Hepatocyte (in vitro differentiated cells): ENCODE data around the gene TTC7B. TPM values are rescaled to one million over a fixed set of nuclear protein-coding genes. Genes with fewer than 3 reads are reported as not detected.

Experiments used
- DNase-seq: peaks from one replicate; pipeline ENCODE4 v3.0.0-alpha.2; 2016; ENCODE audit warnings: low spot score
- H2AFZ ChIP-seq: fragments of 200-600 bp; sonication (generic); 2 replicates; pipeline ENCODE4 v1.6.0; 2016; ENCODE audit warnings: antibody characterized with exemption, mild to moderate bottlenecking
- H3K27ac ChIP-seq: fragments of 200-600 bp; sonication (generic); 2 replicates; pipeline ENCODE4 v1.5.1; 2016; ENCODE audit warnings: mild to moderate bottlenecking
- H3K27me3 ChIP-seq: fragments of 200-600 bp; sonication (generic); 2 replicates; pipeline ENCODE4 v1.6.1; 2016
- H3K36me3 ChIP-seq: fragments of 200-600 bp; sonication (generic); replicated peaks from 2 replicates; pipeline ENCODE4 v1.5.1; 2016; ENCODE audit warnings: low read depth; ENCODE audit not compliant: insufficient read depth
- H3K4me1 ChIP-seq: fragments of 200-600 bp; sonication (generic); 2 replicates; pipeline ENCODE4 v1.5.1; 2016; ENCODE audit warnings: mild to moderate bottlenecking, moderate library complexity; ENCODE audit not compliant: insufficient read depth
- H3K4me2 ChIP-seq: fragments of 200-600 bp; sonication (generic); 2 replicates; pipeline ENCODE4 v1.6.0; 2016
- H3K4me3 ChIP-seq: fragments of 200-600 bp; sonication (generic); 2 replicates; pipeline ENCODE4 v1.5.1; 2016; ENCODE audit warnings: mild to moderate bottlenecking
- H3K79me2 ChIP-seq: fragments of 200-600 bp; sonication (generic); 2 replicates; pipeline ENCODE4 v1.6.0; 2017; ENCODE audit warnings: mild to moderate bottlenecking
- H3K9me2 ChIP-seq: fragments of 200-600 bp; sonication (generic); replicated peaks from 2 replicates; pipeline ENCODE4 v1.6.0; 2017; ENCODE audit warnings: mild to moderate bottlenecking; ENCODE audit not compliant: insufficient read depth
- H3K9me3 ChIP-seq: fragments of 200-600 bp; sonication (generic); 2 replicates; pipeline ENCODE4 v1.5.1; 2016; ENCODE audit warnings: low read depth, mild to moderate bottlenecking
- H4K20me1 ChIP-seq: fragments of 200-600 bp; sonication (generic); 2 replicates; pipeline ENCODE4 v1.6.0; 2016; ENCODE audit warnings: mild to moderate bottlenecking; ENCODE audit not compliant: insufficient read depth, poor library complexity, severe bottlenecking
- EZH2 ChIP-seq: fragments of 200-600 bp; sonication (generic); IDR thresholded peaks from 2 replicates; pipeline ENCODE4 v1.6.1; 2016; ENCODE audit warnings: antibody characterized with exemption, mild to moderate bottlenecking, borderline replicate concordance
- EZH2phosphoT487 ChIP-seq: fragments of 200-600 bp; sonication (generic); IDR thresholded peaks from one replicate; pipeline ENCODE4 v1.6.1; 2018; ENCODE audit warnings: antibody characterized with exemption, mild to moderate bottlenecking, low read depth, moderate library complexity; ENCODE audit not compliant: unreplicated experiment, severe bottlenecking
- WGBS: methylation state at CpG from one replicate; pipeline ENCODE4 v1.1.6; 2016; ENCODE audit warnings: low lambda C conversion rate; ENCODE audit errors: missing lambda C conversion rate; 5-methylcytosine and 5-hydroxymethylcytosine counted together
- polyA plus RNA-seq: library from polyadenylated mRNA; unstranded; fragments of >200 nt; fragmentation: Nextera tagmentation; extraction: Ambion mirVana; gene quantifications from 2 replicates; pipeline ENCODE4 v1.2.1, GENCODE V29; 2016
- total RNA-seq: library from RNA; depleted of rRNA; stranded (reverse); fragments of >200 nt; gene quantifications from 2 replicates; pipeline ENCODE4 v1.2.3, GENCODE V29; 2014
- TF ChIP-seq, protein P1 (sequence below): fragments of 200-600 bp; sonication (generic); IDR thresholded peaks from 2 replicates; pipeline ENCODE4 v1.5.1; 2016; ENCODE audit warnings: antibody characterized with exemption, mild to moderate bottlenecking; ENCODE audit not compliant: poor library complexity

Gene TTC7B
- total and polyA plus RNA-seq, 2 experiments from 2014 or later = 10.7 to 25.5 TPM

DNA sequence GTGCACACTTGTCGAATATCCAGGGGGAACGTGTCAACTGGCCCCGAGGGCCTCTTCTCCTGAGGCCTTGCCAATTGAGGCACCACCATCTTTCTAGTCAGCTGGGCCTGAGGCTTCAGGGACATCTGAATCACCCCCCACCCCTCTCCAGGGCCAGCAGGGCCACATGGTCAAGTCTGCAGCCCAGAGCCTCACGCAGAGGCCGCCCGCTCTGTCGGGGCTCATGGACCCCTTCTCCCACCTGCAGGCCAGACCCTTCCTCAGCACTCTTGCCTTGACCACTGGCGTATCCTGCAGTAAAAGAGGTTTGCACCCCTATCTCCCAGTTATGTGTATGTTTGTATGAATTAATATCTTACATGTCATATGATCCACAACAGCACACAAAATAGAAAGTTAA, 237.1 kb downstream of the TTC7B start:
- no peaks in the 10 kb centered on the region for H3K79me2 ChIP-seq
- TF ChIP-seq EZH2phosphoT487 (no peak), EZH2 (no peak)
- TF ChIP-seq, protein P1, sequence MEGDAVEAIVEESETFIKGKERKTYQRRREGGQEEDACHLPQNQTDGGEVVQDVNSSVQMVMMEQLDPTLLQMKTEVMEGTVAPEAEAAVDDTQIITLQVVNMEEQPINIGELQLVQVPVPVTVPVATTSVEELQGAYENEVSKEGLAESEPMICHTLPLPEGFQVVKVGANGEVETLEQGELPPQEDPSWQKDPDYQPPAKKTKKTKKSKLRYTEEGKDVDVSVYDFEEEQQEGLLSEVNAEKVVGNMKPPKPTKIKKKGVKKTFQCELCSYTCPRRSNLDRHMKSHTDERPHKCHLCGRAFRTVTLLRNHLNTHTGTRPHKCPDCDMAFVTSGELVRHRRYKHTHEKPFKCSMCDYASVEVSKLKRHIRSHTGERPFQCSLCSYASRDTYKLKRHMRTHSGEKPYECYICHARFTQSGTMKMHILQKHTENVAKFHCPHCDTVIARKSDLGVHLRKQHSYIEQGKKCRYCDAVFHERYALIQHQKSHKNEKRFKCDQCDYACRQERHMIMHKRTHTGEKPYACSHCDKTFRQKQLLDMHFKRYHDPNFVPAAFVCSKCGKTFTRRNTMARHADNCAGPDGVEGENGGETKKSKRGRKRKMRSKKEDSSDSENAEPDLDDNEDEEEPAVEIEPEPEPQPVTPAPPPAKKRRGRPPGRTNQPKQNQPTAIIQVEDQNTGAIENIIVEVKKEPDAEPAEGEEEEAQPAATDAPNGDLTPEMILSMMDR = no peak
- no peak overlapping the region for H3K4me3 ChIP-seq
- no peak for DNase-seq
- no peak overlapping the region for H2AFZ ChIP-seq
- no peaks in the 10 kb centered on the region for H4K20me1 ChIP-seq
- no peaks in the 10 kb centered on the region for H3K36me3 ChIP-seq
- no peaks in the 10 kb centered on the region for H3K4me1 ChIP-seq
- 94% methylated on average over 8 of the region's 8 CpGs for WGBS
- H3K4me2 ChIP-seq = no peak overlapping the region
- H3K9me3 ChIP-seq = no peaks in the 10 kb centered on the region
- no peaks in the 10 kb centered on the region for H3K27me3 ChIP-seq
- H3K9me2 ChIP-seq = no peaks in the 10 kb centered on the region
- no peak overlapping the region for H3K27ac ChIP-seq

DNA sequence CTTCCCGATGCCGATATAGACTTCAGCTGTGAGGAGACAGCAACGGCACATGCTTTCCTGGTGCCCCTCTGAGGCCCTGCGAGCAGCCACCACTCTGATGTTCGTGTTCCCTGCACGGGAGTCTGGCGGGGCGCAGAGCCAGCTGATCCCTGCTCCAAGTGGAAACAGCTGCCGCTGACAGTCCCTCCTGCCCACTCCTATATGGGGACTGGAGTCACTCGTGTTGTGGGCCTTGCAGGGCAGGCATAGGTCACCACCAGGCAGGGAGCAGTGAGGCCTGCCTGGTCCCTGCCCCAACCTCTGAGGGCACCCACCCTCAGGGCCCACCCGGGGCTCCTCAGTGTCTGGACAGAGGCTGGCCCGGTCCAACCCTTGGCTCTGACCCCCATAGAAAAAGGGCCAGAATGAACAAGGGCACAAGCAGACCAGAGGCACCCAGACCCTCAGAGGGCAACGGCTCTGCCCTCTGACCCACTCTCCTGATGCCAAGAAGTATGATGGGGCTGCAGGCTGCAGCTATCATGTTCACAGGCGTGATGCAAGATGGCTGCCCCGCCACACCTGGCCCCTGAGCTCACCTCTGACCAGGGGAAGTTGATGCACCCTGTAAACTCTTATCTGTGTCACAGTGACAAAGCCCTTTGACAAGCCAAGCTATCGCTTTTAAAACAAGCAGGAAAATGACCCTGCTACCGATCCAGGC, 237.8 kb downstream of the TTC7B start:
- WGBS = 77% methylated on average over 17 of the region's 17 CpGs

DNA sequence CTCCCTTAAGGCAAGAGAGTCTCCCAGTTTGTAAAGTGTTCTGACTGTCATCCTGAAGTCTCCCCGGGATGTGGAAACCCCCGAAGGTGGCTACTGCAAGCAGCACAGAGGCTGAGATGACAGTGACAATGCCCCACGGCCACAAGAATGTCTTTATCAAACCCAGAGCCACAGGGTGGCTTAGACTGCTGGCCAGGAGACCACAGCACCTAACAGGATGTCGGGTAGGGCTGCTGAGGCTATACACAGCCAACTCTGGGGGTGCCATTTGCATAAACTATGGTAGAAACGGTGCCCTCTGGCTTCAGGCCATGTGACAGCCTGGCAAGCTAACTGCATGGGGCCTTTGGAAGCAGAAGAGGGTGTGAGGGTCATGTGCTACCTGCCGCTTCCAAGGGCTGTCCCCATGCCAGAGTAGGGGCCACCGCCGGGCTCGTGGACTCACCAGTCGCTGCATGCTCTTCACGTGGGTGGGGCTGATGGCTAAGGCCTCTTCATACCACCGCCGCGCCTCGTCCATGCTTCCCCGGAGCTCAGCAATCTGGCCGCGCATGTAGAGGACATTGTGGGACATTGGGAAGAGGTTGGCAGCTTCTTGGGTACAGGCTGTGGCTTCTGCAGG, 238.5 kb downstream of the TTC7B start:
- WGBS = 90% methylated on average over 18 of the region's 18 CpGs
- H2AFZ ChIP-seq = no peak overlapping the region
- DNase-seq = no peak

More for the DNA sequence above, 237.8 kb downstream of the TTC7B start:
- Histone ChIP-seq H3K27me3 (no peaks in the 10 kb centered on the region), H3K9me3 (no peaks in the 10 kb centered on the region), H3K4me3 (no peak overlapping the region), H3K4me2 (no peak overlapping the region), H3K9me2 (no peaks in the 10 kb centered on the region), H3K27ac (no peak overlapping the region), H2AFZ (no peak overlapping the region), H3K4me1 (no peaks in the 10 kb centered on the region), H4K20me1 (no peaks in the 10 kb centered on the region), H3K79me2 (no peaks in the 10 kb centered on the region), H3K36me3 (no peaks in the 10 kb centered on the region)
- TF ChIP-seq EZH2 (no peak), EZH2phosphoT487 (no peak)
- DNase-seq = no peak

More for the DNA sequence above, 238.5 kb downstream of the TTC7B start:
- Histone ChIP-seq H3K4me1 (no peaks in the 10 kb centered on the region), H3K9me3 (no peaks in the 10 kb centered on the region), H3K4me2 (no peak overlapping the region), H3K79me2 (no peaks in the 10 kb centered on the region), H4K20me1 (no peaks in the 10 kb centered on the region), H3K9me2 (no peaks in the 10 kb centered on the region), H3K27ac (no peak overlapping the region), H3K4me3 (no peak overlapping the region), H3K36me3 (no peaks in the 10 kb centered on the region), H3K27me3 (no peaks in the 10 kb centered on the region)
- TF ChIP-seq EZH2 (no peak), EZH2phosphoT487 (no peak)
- TF ChIP-seq, protein P1 = no peak
